Gastrocnemius medialis (tissue), 4 donors: ENCODE measurements around the gene DTNBP1.

ENCODE experiments used
- CTCF ChIP-seq, 5 experiments: fragments of 450-650 bp in 3 of 5; fragments of 200-600 bp in 2 of 5; sonication (generic) in 2 of 5; IDR thresholded peaks in 4 of 5; conservative IDR thresholded peaks in 1 of 5; 1 replicate in 4 of 5; 2 replicates in 1 of 5; pipeline ENCODE4 v1.5.1; 2016 to 2019; ENCODE audit warnings: antibody characterized with exemption in 5 of 5, mild to moderate bottlenecking in 3 of 5, moderate library complexity in 3 of 5
- POLR2A ChIP-seq, 2 donors: fragments of 450-650 bp; IDR thresholded peaks; one replicate each; pipeline ENCODE4 v1.6.1; 2017; ENCODE audit warnings: antibody characterized with exemption in 2 of 2, mild to moderate bottlenecking in 2 of 2, moderate library complexity in 2 of 2

GRCh38 chr6:15536198-15536955 is 126.5 kb downstream of the DTNBP1 start:
- TF ChIP-seq CTCF (IDR thresholded peaks at IDR 0.05 in 4 of 5, conservative IDR thresholded peaks at IDR 0.05 in 1 of 5): no peak
- no peak for TF ChIP-seq POLR2A (IDR thresholded peaks at IDR 0.05)
